Muscle of back (tissue), 11 donors: Measurements from ENCODE around the gene CTNNA2. TPM values are rescaled to one million over a fixed set of nuclear protein-coding genes. Genes with fewer than 3 reads are reported as not detected.

Experiments used
- DNase-seq, 3 donors: peaks; one replicate each; pipeline versions ENCODE4 v3.0.0 to v3.0.0-alpha.2; 2013
- polyA plus RNA-seq, 10 donors: library from polyadenylated mRNA; unstranded; fragments of 120-200 nt; gene quantifications; one replicate each; pipeline ENCODE4 v1.2.1, GENCODE V29; 2013; ENCODE audit not compliant: insufficient read length in 10 of 10

The CTNNA2 gene
- polyA plus RNA-seq, 10 donors = 0.13 to 1.4 (median 0.46) TPM

GRCh38 chr2:80255918-80256781 lies 743.3 kb downstream of the CTNNA2 start:
- DNase-seq = no peak

GRCh38 chr2:80256782-80257167 lies 743.9 kb downstream of the CTNNA2 start:
- DNase-seq = no peak

GRCh38 chr2:80257450-80257849 lies 744.6 kb downstream of the CTNNA2 start:
- no peak for DNase-seq

GRCh38 chr2:80258341-80258740 lies 745.5 kb downstream of the CTNNA2 start:
- no peak for DNase-seq

GRCh38 chr2:80258793-80259192 lies 745.9 kb downstream of the CTNNA2 start:
- no peak for DNase-seq

GRCh38 chr2:80259292-80259691 lies 746.4 kb downstream of the CTNNA2 start:
- DNase-seq = no peak

GRCh38 chr2:80266231-80266630 lies 753.4 kb downstream of the CTNNA2 start:
- DNase-seq = no peak

GRCh38 chr2:80269806-80270205 lies 757.0 kb downstream of the CTNNA2 start:
- DNase-seq = no peak

GRCh38 chr2:80280598-80280997 lies 767.7 kb downstream of the CTNNA2 start:
- DNase-seq = no peak

- DNase-seq = no peak
Measured at GRCh38 chr2:80281049-80281448, 768.2 kb downstream of the CTNNA2 start.

GRCh38 chr2:80288576-80288975 lies 775.7 kb downstream of the CTNNA2 start:
- peak; percentile 12 to 70 (median 50) for DNase-seq

- DNase-seq = peak in 1 of 3 donors; percentile 7
Measured at GRCh38 chr2:80291656-80292055, 778.8 kb downstream of the CTNNA2 start.

GRCh38 chr2:80292474-80292873 lies 779.6 kb downstream of the CTNNA2 start:
- DNase-seq = no peak

- no peak for DNase-seq
Measured at GRCh38 chr2:80293039-80293438, 780.2 kb downstream of the CTNNA2 start.

GRCh38 chr2:80298954-80299353 lies 786.1 kb downstream of the CTNNA2 start:
- DNase-seq = no peak

- no peak for DNase-seq
Measured at GRCh38 chr2:80299661-80300060, 786.8 kb downstream of the CTNNA2 start.

GRCh38 chr2:80300346-80300745 lies 787.5 kb downstream of the CTNNA2 start:
- no peak for DNase-seq

- no peak for DNase-seq
Measured at GRCh38 chr2:80300954-80301353, 788.1 kb downstream of the CTNNA2 start.

- DNase-seq = no peak
Measured at GRCh38 chr2:80302001-80302313, 789.1 kb downstream of the CTNNA2 start.

GRCh38 chr2:80302314-80303005 lies 789.6 kb downstream of the CTNNA2 start:
- DNase-seq = peak in 1 of 3 donors; percentile 30

GRCh38 chr2:80303006-80303908 lies 790.4 kb downstream of the CTNNA2 start:
- DNase-seq = peak in 1 of 3 donors; percentile 47
